ENCODE results near the gene RPS18. TPM values are rescaled to one million over a fixed set of nuclear protein-coding genes. Genes with fewer than 3 reads are reported as not detected.

Gene RPS18
- total RNA-seq, 1 experiment from 2014 or later = 2,614 TPM

GRCh38 chr6:33305052-33305451 is 33.2 kb downstream of the RPS18 start:
- no peaks in the 10 kb centered on the region for H3K27me3 ChIP-seq (replicated peaks)
- no peak overlapping the region for H3K27ac ChIP-seq
- peaks cover 6% of the 10 kb centered on the region for H3K4me1 ChIP-seq (replicated peaks)
- H3K4me3 ChIP-seq = no peak overlapping the region
- H3K36me3 ChIP-seq = peaks cover 74% of the 10 kb centered on the region
- H3K9me3 ChIP-seq (replicated peaks) = no peaks in the 10 kb centered on the region
- no peak for DNase-seq (ENCODE audit: low read depth in 1 of 2, low spot score in 2 of 2)

GRCh38 chr6:33306356-33306755 is 34.5 kb downstream of the RPS18 start:
- Histone ChIP-seq H3K4me1 (replicated peaks) (no peaks in the 10 kb centered on the region), H3K27me3 (replicated peaks) (no peaks in the 10 kb centered on the region), H3K27ac (no peak overlapping the region), H3K4me3 (no peak overlapping the region), H3K36me3 (peaks cover 72% of the 10 kb centered on the region), H3K9me3 (replicated peaks) (no peaks in the 10 kb centered on the region)
- no peak for DNase-seq (ENCODE audit: low read depth in 1 of 2, low spot score in 2 of 2)

GRCh38 chr6:33312361-33313104 is 40.7 kb downstream of the RPS18 start:
- DNase-seq (ENCODE audit: low read depth in 1 of 2, low spot score in 2 of 2) = no peak
- Histone ChIP-seq H3K27me3 (replicated peaks) (no peaks in the 10 kb centered on the region), H3K4me3 (peak overlapping the region; percentile 69), H3K27ac (no peak overlapping the region), H3K4me1 (replicated peaks) (peaks cover 22% of the 10 kb centered on the region), H3K9me3 (replicated peaks) (no peaks in the 10 kb centered on the region), H3K36me3 (peaks cover 41% of the 10 kb centered on the region)

GRCh38 chr6:33313105-33313708 is 41.3 kb downstream of the RPS18 start:
- peak overlapping the region; percentile 69 for H3K4me3 ChIP-seq
- H3K27ac ChIP-seq = peak overlapping the region; percentile 84
- no peaks in the 10 kb centered on the region for H3K9me3 ChIP-seq (replicated peaks)
- peaks cover 22% of the 10 kb centered on the region for H3K4me1 ChIP-seq (replicated peaks)
- peak in 1 of 2 experiments; percentile 58 for DNase-seq (ENCODE audit: low read depth in 1 of 2, low spot score in 2 of 2)
- peaks cover 36% of the 10 kb centered on the region for H3K36me3 ChIP-seq
- H3K27me3 ChIP-seq (replicated peaks) = no peaks in the 10 kb centered on the region

- H3K4me1 ChIP-seq (replicated peaks) = peaks cover 28% of the 10 kb centered on the region
- DNase-seq (ENCODE audit: low read depth in 1 of 2, low spot score in 2 of 2) = peak; percentile 72 to 89
- H3K36me3 ChIP-seq = peaks cover 36% of the 10 kb centered on the region
- no peaks in the 10 kb centered on the region for H3K9me3 ChIP-seq (replicated peaks)
- peak within 1 kb of the TSS; percentile 69 for H3K4me3 ChIP-seq
- no peaks in the 10 kb centered on the region for H3K27me3 ChIP-seq (replicated peaks)
- H3K27ac ChIP-seq = peak within 1 kb of the TSS; percentile 84
Measured at GRCh38 chr6:33313709-33314514, 42.0 kb downstream of the RPS18 start, which contains the start of gene TAPBP. Gene TAPBP (minus strand): TSS chr6:33314078. CDS start chr6:33314041, 37 bp downstream.

DNA sequence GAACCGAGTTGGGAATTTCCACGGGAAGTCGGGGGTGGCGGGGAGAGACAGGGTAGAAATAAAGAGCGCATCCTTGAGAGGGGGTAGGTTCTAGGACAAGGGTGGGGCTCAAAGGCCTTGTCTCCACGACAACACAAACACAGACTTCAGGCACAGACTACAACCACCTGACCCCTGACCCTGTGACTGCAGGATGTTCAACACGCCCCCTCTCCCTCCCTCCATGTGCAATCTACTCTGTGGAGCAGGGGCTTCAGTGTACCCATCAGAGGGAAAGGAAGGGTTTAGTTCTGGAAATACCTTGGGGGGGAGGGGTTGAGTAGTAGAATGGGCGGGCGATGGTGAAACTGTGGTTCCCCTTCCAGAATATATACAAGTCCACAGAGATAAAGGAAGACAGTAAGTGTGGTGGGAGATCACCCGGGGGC is 42.7 kb downstream of the RPS18 start:
- Histone ChIP-seq H3K36me3 (peaks cover 42% of the 10 kb centered on the region), H3K9me3 (replicated peaks) (no peaks in the 10 kb centered on the region), H3K4me1 (replicated peaks) (peaks cover 29% of the 10 kb centered on the region), H3K27ac (peak overlapping the region; percentile 84), H3K27me3 (replicated peaks) (no peaks in the 10 kb centered on the region), H3K4me3 (peak overlapping the region; percentile 69)
- DNase-seq (ENCODE audit: low read depth in 1 of 2, low spot score in 2 of 2) = peak; percentile 69 to 74

DNA sequence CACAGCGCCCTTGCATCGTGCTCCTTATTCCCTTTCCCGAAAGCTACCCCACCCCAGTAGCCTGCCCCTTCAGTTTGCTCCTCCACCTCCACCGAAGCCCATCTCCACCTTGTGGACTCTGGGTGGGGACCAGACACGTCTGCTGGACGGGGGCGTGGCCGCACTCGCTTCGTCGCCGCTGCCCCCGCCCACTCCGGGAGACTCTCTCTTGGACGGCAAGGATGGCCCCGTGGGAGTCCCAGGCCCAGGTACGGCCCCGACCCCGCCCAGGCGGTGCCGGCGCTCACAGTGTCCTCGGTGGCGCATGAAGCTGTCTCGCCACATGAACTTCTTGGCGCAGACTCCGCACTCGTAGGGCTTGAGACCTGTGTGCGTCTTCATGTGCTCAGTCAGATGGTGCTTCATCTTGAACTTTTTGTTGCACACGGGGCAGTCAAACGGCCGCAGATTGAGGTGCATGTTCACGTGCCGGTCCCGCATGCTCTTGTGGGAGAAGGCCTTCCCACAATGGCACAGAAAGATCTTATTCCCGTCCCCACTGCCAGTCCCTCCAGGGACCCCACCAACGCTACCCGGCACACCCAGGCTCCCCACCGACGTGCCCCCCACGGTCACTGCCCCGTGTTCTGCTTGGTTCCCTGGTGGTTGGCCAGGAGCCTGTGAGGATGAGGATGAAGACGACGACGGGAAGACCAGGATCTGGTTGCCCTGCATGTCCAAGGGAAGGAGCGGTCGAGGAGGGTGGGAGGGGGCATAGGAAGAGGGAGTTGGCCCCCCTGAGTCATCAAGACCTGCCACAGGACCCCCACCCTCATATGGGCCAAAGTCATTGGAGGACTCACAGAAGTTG is 43.3 kb downstream of the RPS18 start:
- no peak for DNase-seq (ENCODE audit: low read depth in 1 of 2, low spot score in 2 of 2)
- Histone ChIP-seq H3K27ac (peak overlapping the region; percentile 84), H3K36me3 (peaks cover 44% of the 10 kb centered on the region), H3K27me3 (replicated peaks) (no peaks in the 10 kb centered on the region), H3K4me3 (peak overlapping the region; percentile 69; the same call in 1 of the 2 replicates), H3K4me1 (replicated peaks) (peaks cover 30% of the 10 kb centered on the region), H3K9me3 (replicated peaks) (no peaks in the 10 kb centered on the region)

GRCh38 chr6:33315793-33316602 is 44.1 kb downstream of the RPS18 start:
- Histone ChIP-seq H3K9me3 (replicated peaks) (no peaks in the 10 kb centered on the region), H3K36me3 (peaks cover 46% of the 10 kb centered on the region), H3K27me3 (replicated peaks) (no peaks in the 10 kb centered on the region), H3K27ac (no peak overlapping the region), H3K4me3 (no peak overlapping the region), H3K4me1 (replicated peaks) (peaks cover 38% of the 10 kb centered on the region)
- DNase-seq (ENCODE audit: low read depth in 1 of 2, low spot score in 2 of 2) = no peak

DNA sequence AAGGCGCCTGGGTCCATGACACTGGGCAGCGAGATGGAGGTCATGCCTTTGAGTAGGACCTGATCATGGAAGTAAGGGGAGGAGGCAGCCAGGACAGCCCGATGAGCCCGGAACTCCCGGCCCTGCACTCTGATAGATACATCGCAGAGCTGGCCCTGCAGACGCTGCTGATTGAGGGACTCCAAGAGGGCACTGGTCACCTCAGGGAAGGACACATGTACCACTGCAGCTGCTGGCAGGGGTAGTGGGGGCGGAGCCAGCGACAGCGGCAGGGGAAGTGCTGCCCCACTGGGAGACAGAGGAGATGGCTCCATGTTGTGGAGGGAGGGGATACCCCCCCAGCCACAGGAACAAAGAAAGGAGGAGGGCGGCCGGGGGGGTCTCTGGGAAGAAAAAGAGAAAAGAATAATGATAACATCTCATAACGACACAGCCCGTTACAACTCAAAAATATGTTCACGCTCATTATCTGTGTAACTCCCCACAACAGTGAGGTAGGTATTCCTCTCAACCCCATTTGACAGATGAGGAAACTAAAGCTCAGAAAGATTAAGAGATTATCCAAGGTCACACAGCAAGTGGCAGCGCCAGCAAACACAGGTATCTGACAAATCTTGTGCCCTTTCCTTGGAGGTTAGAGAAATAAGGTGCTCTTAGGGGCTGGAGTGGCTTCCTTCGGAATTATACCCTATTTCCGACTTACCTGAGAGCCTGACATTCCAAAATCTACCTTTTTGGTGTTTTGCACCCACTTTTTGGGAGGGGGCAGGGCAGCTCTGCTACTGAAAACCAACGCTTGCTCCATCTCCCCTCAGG is 44.9 kb downstream of the RPS18 start:
- Histone ChIP-seq H3K36me3 (peaks cover 52% of the 10 kb centered on the region), H3K4me1 (replicated peaks) (peaks cover 46% of the 10 kb centered on the region), H3K27me3 (replicated peaks) (no peaks in the 10 kb centered on the region), H3K4me3 (peak overlapping the region; percentile 52), H3K27ac (no peak overlapping the region), H3K9me3 (replicated peaks) (no peaks in the 10 kb centered on the region)
- DNase-seq (ENCODE audit: low read depth in 1 of 2, low spot score in 2 of 2) = no peak

- H3K36me3 ChIP-seq = peaks cover 51% of the 10 kb centered on the region
- DNase-seq (ENCODE audit: low read depth in 1 of 2, low spot score in 2 of 2) = no peak
- no peaks in the 10 kb centered on the region for H3K27me3 ChIP-seq (replicated peaks)
- peak overlapping the region; percentile 52 for H3K4me3 ChIP-seq
- H3K4me1 ChIP-seq (replicated peaks) = peaks cover 44% of the 10 kb centered on the region
- no peak overlapping the region for H3K27ac ChIP-seq
- no peaks in the 10 kb centered on the region for H3K9me3 ChIP-seq (replicated peaks)
Measured at GRCh38 chr6:33317419-33317668, 45.5 kb downstream of the RPS18 start.

GRCh38 chr6:33317669-33318425 is 46.0 kb downstream of the RPS18 start, which contains the start of gene ZBTB22:
Gene ZBTB22 (minus strand): TSS chr6:33317744. CDS start chr6:33316916, 828 bp downstream.
- H3K9me3 ChIP-seq (replicated peaks) = no peaks in the 10 kb centered on the region
- H3K27me3 ChIP-seq (replicated peaks) = no peaks in the 10 kb centered on the region
- peak within 1 kb of the TSS; percentile 52 for H3K4me3 ChIP-seq
- peak; percentile 98 to 99 for DNase-seq (ENCODE audit: low read depth in 1 of 2, low spot score in 2 of 2)
- peaks cover 48% of the 10 kb centered on the region for H3K36me3 ChIP-seq
- H3K4me1 ChIP-seq (replicated peaks) = peaks cover 40% of the 10 kb centered on the region
- no peak within 1 kb of the TSS for H3K27ac ChIP-seq

All from SJSA1 (cell line).